ENCODE results near the gene KCNQ1OT1.

Gene KCNQ1OT1

DNA sequence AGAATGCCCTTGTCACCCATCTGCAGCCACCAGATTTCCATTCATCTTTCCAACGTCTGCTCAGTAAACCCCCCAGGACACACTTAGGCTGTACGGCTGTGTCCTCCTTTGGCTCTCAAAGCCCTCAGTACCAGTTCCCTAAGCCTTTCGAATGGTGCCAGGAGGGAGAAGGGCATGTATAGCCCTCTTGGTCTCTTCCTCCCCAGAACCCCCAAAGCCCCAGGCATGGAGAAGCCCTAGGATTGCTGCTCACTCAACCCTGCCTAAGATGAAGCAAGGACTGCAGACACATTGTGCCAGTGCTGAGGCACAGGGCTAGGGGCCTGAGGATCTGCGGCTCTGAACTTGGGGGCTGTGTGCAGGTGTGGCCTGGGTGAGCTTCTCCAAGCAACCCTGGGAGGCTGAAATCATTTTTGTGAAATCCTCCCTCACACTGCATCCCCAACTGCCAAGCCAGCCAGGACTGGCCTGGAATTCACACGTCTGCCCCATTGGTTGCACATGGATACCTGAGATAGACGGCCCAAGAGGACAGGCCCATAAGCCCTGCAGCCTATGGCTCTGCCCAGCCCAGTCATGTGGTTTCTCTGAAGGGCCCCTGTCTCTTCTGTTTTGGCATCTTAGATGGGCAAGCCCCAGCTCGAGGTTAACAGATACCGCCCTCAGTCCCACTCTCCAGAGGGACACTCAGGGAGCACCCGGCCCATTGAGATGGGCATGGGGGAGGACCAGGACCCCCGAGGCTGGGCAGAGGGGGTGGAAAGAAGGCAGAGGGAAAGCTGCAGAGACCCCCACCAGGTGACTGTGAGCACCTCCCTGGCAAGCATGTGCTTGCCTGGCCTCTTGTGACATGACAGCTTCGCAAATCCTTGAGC is 34.0 kb downstream of the KCNQ1OT1 start:
- no peak for DNase-seq

GRCh38 chr11:2664791-2665525 is 34.8 kb downstream of the KCNQ1OT1 start:
- DNase-seq, result no peak

- DNase-seq, result no peak
These were observed 35.4 kb downstream of the KCNQ1OT1 start for GRCh38 chr11:2664376-2664775.

- DNase-seq, result no peak
These were observed 35.9 kb downstream of the KCNQ1OT1 start for GRCh38 chr11:2663915-2664314.

GRCh38 chr11:2663506-2663905 is 36.3 kb downstream of the KCNQ1OT1 start:
- no peak for DNase-seq

DNA sequence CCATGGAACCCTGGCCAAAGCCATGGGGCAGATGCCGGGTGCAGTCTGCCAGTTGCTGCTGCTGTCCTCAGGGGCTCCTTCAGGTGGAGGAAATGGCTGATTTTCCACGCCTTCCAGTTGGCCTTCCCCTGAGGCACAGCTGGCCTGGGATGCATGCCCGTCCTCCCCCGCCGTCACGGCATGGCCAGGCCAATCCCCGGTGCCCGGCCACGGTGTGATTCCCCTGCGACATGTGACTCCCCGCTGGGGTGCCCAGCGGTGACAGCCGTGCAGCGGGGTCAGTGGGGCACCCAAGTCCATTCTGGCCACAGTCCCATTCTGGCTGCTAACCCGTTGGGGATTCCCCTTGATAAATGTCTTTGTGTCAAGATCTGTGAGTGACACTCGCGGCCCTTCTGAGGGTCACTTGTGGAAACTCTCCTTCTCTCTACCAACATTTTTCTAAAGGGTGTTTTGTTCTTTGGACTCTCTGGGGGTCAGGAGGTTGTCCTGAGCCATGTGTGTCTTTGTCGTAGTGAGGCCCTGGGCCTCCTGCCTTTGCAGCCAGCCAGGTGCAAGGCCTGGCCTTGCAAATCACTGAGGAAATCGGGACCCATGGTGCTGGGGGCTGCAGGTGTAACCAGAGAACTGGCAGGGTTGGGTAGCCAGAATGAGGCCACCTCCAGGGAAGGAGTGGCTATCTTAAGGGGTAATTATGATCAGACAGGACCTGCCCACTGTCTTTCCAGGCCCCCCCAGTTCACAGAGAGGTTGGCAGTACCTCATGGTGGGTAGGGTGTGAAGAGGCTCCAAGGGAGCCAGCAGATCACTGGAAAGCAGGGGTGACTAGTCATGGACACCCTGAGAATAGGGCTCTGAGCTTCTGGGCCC is 37.1 kb downstream of the KCNQ1OT1 start:
- DNase-seq, result no peak

DNA sequence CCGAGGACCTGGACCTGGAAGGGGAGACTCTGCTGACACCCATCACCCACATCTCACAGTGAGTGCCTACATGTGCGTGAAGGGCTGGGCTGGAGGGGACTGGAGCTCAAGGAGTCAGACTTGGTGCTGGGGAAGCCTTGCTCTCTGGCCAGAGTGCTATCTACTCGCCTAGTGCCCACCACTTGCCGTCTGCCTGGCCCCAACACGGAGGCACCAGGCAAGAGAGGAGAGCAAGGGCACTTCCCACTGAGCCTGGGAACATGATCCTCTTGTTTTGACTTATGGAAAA is 37.8 kb downstream of the KCNQ1OT1 start:
- DNase-seq, result no peak

GRCh38 chr11:2661173-2662023 is 38.4 kb downstream of the KCNQ1OT1 start:
- DNase-seq, result no peak

- no peak for DNase-seq
These were observed 39.3 kb downstream of the KCNQ1OT1 start for GRCh38 chr11:2660357-2660939.

GRCh38 chr11:2657697-2658284 is 42.0 kb downstream of the KCNQ1OT1 start:
- DNase-seq, result no peak

DNA sequence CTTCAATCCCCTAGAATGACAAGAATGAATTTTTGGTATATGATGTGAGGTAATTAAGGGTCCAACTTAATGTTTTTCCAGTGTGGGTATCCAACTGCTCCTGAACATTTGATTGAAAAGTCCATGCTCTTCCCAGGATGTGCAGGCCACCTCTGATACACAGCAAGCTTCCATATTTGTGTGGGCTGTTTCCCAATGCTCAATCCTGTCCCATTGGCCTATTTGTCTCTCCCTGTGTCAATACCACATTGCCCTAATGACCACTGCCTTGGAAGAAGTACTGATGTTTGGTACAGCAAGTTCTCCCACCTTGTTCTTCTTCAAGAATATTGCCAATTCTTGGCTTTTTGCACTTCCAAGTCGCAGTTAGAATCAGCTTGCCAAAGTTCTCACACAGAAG is 42.9 kb downstream of the KCNQ1OT1 start:
- no peak for DNase-seq

GRCh38 chr11:2655834-2656622 is 43.8 kb downstream of the KCNQ1OT1 start:
- no peak for DNase-seq

DNA sequence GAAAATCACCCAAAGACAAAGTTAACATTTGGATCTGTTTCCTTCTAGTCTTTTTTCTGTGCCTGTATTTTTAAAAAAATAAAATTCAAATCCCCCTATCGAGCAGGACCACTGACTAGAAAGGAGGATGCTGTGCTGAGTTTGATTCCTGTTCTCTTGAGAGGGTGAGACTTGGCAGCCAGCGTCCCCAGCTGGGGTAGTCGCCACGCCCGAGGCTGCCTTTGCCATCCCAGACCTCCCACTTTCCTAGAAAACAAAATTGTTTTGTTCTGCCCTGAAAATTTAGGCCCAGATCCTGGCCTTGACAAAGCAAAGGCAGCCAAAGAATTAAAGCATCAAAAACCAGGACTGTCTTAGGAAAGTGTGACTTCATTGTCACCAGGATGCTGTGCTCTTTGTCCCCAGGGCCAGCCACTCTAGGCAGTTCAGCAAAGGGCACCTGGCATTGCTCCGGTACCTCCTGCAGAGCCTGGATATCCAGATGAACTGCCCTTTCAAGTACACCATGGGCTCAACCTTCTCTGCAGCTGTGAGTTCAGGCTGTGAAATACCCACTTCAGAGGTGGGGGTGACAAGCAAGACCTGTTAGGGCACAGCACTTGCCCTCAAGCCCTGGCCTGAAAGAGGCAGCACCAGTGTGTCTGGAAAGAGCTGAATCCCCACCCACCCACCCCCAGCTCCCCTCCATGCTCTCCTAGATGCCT is 44.6 kb downstream of the KCNQ1OT1 start:
- DNase-seq, result no peak

DNA sequence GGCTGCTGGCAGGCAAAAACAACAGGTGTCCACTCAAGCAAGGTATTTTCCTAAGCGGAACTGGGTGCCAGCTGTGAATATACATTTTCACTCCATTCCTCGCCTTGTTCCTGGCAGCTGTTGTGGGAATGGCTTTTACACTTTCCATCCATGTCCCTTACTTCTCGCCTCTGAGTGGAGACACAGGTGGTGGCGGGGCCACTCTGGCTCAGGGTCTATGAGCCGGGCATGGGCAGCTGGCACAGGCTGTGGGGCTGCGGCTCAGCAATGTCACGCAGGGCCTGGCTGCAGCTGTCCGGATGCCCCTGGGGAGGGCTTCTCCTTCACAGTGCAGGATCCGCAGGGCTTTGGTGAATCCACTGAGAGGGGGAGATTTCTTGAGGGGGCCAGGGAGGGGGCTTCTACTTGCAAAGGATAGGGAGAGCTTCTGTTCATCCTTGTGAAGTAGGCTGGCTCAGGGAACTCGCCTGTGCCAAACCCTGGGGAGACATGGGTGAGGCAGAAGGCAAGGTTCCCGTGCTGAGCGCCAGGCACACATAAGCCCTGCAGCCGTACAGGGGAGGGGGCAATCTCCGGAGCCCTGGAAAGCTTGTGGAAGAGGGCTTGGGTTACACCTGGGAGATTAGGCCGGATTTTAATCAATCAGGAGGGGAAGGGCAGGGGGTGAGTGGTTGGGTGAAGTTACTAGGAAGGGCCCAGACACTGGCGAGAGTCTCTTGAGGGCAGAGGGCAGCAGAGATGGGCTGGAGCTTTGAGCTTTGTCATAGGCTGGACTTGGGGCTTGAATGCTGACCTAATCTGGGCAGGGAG is 45.7 kb downstream of the KCNQ1OT1 start:
- no peak for DNase-seq

DNA sequence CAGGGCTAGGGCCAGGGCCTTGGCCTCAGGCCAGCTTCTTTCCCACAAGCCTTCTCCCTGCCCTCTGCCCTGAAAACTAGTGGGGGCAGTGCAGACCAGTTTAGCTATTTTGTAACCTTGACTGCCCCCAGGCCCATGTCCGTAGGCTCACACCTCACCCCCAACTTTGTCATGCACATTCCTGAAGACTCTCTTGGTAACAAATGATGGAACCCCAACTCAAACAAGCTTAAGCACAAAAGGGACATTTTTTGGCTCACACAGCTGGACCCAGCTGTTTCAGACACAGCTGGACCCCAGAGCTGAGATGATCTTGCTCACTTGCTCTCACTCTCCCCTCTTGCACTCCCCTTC is 46.6 kb downstream of the KCNQ1OT1 start:
- no peak for DNase-seq

DNA sequence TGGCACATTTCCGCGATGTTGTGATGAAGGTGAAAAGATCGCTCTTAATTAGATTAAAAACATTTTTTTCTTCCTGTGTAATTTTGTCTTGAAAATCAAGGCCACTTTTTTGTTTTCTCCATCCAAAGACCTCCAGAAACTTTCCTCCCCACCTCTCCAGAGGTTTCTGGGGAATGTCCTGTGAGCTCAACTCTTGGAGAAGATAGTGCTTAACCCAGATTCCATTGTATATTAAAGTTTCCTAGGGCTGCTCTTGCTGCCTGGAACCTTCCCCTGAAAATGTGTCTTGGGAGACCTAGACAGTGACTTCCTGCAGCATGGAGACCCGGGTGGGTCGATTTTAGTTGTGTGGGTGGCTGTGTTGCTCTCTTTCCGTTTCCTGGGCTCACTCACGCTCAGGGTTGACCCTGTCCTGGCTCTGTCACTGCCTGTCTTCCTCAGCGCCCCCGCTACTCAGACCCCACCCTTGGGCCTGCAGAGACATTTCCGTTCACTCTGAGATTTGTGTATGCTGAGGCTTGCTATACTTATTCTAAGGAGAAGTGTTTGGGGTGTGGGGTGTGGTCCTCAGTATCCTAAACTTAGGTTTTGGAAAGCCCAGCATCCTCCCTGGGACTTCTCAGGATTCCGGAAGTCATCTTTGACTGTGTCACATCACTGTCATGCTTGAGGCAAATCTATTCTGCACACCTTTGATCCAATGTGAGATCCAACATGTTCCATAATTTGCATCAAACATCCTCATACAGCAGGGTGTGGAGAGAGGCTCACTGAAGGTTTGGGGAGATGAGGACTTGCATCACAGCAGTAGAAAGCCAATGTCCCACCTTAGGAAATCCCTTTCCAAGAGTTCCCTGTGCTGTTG is 47.2 kb downstream of the KCNQ1OT1 start:
- no peak for DNase-seq

DNA sequence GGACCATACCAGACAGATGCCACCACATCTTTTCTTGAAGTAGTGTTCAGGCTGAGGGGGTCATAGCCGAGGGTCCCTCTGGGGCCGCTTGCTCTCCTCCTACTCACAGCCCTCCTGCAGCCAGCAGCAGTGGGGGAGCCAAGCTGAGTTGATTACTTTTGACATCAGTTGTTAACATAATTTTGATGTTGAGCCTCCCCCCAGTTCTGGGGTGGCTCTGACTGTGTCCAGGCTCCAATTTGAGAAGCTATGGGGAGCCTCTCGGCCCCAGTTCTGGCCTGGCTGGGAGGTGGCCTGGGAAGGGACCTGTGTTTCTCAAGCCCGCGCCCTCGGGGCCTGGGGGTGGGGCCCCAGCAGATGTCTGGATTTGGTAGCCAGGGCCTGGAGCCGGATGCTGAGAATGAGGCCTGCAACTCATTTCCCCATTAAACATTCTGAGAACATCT is 47.9 kb downstream of the KCNQ1OT1 start:
- DNase-seq, result no peak

GRCh38 chr11:2651054-2651617 is 48.7 kb downstream of the KCNQ1OT1 start:
- DNase-seq, result no peak

All from retina (tissue), 1 donor.